ENCODE measurements around the gene HTRA3. TPM values are rescaled to one million over a fixed set of nuclear protein-coding genes. Genes with fewer than 3 reads are reported as not detected.

Gene HTRA3
- total RNA-seq (2014; rRNA removed; shearing (Covaris generic)) (1.8 and 3.6 TPM in 2 replicates), polyA plus RNA-seq (2016; fragmentation: Nextera tagmentation; extraction: Ambion mirVana) (1.3 and 1.4 TPM in 2 replicates)
- long read RNA-seq, partial matches to known transcripts: 1 of 3 reads
- long read RNA-seq, other reads (novel, unspliced or antisense): 0 of 3 reads

- Histone ChIP-seq H3K4me2 (peak within 1 kb of the TSS; percentile 78), H2AFZ (peak within 1 kb of the TSS; percentile 96)
- no peak within 1 kb of the TSS for H3K27ac Mint-ChIP-seq
These were observed at the start of gene HTRA3 for GRCh38 chr4:8269535-8270417. Gene HTRA3 (plus strand): TSS chr4:8269754. CDS start chr4:8269969, 215 bp downstream.

GRCh38 chr4:8220661-8221450, 48.7 kb upstream of the HTRA3 start:
- H3K27me3 ChIP-seq (ENCODE audit: insufficient read depth): no peaks in the 10 kb centered on the region
- TF ChIP-seq REST (IDR thresholded peaks at IDR 0.05; ENCODE audit: unreplicated experiment) (no peak), ZNF114 (CRISPR knock-in tag; IDR thresholded peaks at IDR 0.05) (no peak), JUNB (IDR thresholded peaks at IDR 0.05; ENCODE audit: unreplicated experiment) (no peak), STAT1 (IDR thresholded peaks at IDR 0.05; ENCODE audit: unreplicated experiment) (no peak), CTCF (conservative IDR thresholded peaks at IDR 0.05; ENCODE audit: low read depth in 2 of 2) (no peak), EZH2phosphoT487 (IDR thresholded peaks at IDR 0.05; ENCODE audit: unreplicated experiment) (no peak), CREB1 (CRISPR knock-in tag; IDR thresholded peaks at IDR 0.05; ENCODE audit: low read depth) (no peak), POLR2AphosphoS5 (IDR thresholded peaks at IDR 0.05; ENCODE audit: low read depth) (no peak)
- no peak overlapping the region for H2AFZ ChIP-seq
- H3K4me2 ChIP-seq: no peak overlapping the region
- H3K4me1 ChIP-seq (ENCODE audit: insufficient read depth): peaks cover 4% of the 10 kb centered on the region; the same call in 1 of the 2 replicates
- H3K36me3 ChIP-seq (ENCODE audit: insufficient read depth): no peaks in the 10 kb centered on the region
- H3K79me2 ChIP-seq (replicated peaks; ENCODE audit: insufficient read depth): no peaks in the 10 kb centered on the region
- Mint-ChIP-seq H3K27me3 (ENCODE audit: insufficient read depth, low read depth, poor library complexity) (peaks cover 4% of the 10 kb centered on the region), H3K27ac (no peak overlapping the region), H3K4me3 (no peak overlapping the region), H3K36me3 (ENCODE audit: low read depth) (no peaks in the 10 kb centered on the region), H3K4me1 (peaks cover 13% of the 10 kb centered on the region), H3K9me3 (no peaks in the 10 kb centered on the region)
- H4K20me1 ChIP-seq (replicated peaks; ENCODE audit: insufficient read depth): no peaks in the 10 kb centered on the region
- H3K27ac ChIP-seq (ENCODE audit: low read depth): no peak overlapping the region
- DNase-seq (ENCODE audit: low spot score) (no peak), ATAC-seq (no peak)
- H3K9me2 ChIP-seq (ENCODE audit: insufficient read depth): no peaks in the 10 kb centered on the region
- no peak overlapping the region for H3K4me3 ChIP-seq
- H3F3A ChIP-seq (replicated peaks; ENCODE audit: low read depth): no peaks in the 10 kb centered on the region

More at GRCh38 chr4:8269535-8270417, at the start of gene HTRA3:
- DNase-seq (ENCODE audit: low spot score): peak; percentile 74
- Histone ChIP-seq H4K20me1 (replicated peaks; ENCODE audit: insufficient read depth) (no peaks in the 10 kb centered on the region), H3K4me3 (peak within 1 kb of the TSS; percentile 59), H3K4me1 (ENCODE audit: insufficient read depth) (no peaks in the 10 kb centered on the region), H3F3A (replicated peaks; ENCODE audit: low read depth) (no peaks in the 10 kb centered on the region), H3K79me2 (replicated peaks; ENCODE audit: insufficient read depth) (no peaks in the 10 kb centered on the region), H3K27ac (ENCODE audit: low read depth) (no peak within 1 kb of the TSS), H3K27me3 (ENCODE audit: insufficient read depth) (peaks cover 17% of the 10 kb centered on the region), H3K9me2 (ENCODE audit: insufficient read depth) (no peaks in the 10 kb centered on the region), H3K36me3 (ENCODE audit: insufficient read depth) (no peaks in the 10 kb centered on the region)
- Mint-ChIP-seq H3K27me3 (ENCODE audit: insufficient read depth, low read depth, poor library complexity) (peaks cover 29% of the 10 kb centered on the region), H3K4me3 (peak within 1 kb of the TSS; percentile 63), H3K4me1 (peaks cover 10% of the 10 kb centered on the region; the same call in 2 of the 3 replicates), H3K36me3 (ENCODE audit: low read depth) (no peaks in the 10 kb centered on the region), H3K9me3 (no peaks in the 10 kb centered on the region)
- TF ChIP-seq POLR2AphosphoS5 (IDR thresholded peaks at IDR 0.05; ENCODE audit: low read depth) (peak; percentile 47; the same call in 1 of the 2 replicates), CREB1 (CRISPR knock-in tag; IDR thresholded peaks at IDR 0.05; ENCODE audit: low read depth) (no peak)
- peak; percentile 74 for ATAC-seq
